HepG2 (cell line): ENCODE results near the gene HTATIP2. TPM values are rescaled to one million over a fixed set of nuclear protein-coding genes. Genes with fewer than 3 reads are reported as not detected.

ENCODE experiments used
- ARID4A ChIP-seq: sonication (generic); formaldehyde crosslinking; IDR thresholded peaks from 2 replicates; pipeline ENCODE4 v1.5.0; 2020; ENCODE audit warnings: mild to moderate bottlenecking, missing genetic modification reagents, borderline replicate concordance
- GMEB2 ChIP-seq: IDR thresholded peaks from 2 replicates; pipeline ENCODE4 v1.6.1; 2016; ENCODE audit warnings: missing biosample characterization, missing genetic modification reagents, low read depth
- KAT2B ChIP-seq: fragments of 150-350 bp; IDR thresholded peaks from 2 replicates; pipeline ENCODE4 v1.6.1; 2014; ENCODE audit warnings: low read depth, low read length, borderline replicate concordance
- KDM3A ChIP-seq: IDR thresholded peaks from 2 replicates; pipeline ENCODE4 v1.6.1; 2018; ENCODE audit warnings: low read depth, missing compliant biosample characterization
- MYNN ChIP-seq: sonication (generic); formaldehyde crosslinking; IDR thresholded peaks from 2 replicates; pipeline ENCODE4 v1.4.0; 2020; ENCODE audit warnings: mild to moderate bottlenecking, low read depth, missing genetic modification reagents
- RORA ChIP-seq: sonication (generic); formaldehyde crosslinking; IDR thresholded peaks from 2 replicates; pipeline ENCODE4 v1.5.0; 2020; ENCODE audit warnings: mild to moderate bottlenecking, missing genetic modification reagents, moderate library complexity
- TBX2 ChIP-seq: sonication (generic); formaldehyde crosslinking; IDR thresholded peaks from 2 replicates; pipeline ENCODE4 v1.5.0; 2020; ENCODE audit warnings: missing genetic modification reagents, mild to moderate bottlenecking, borderline replicate concordance
- ZNF205 ChIP-seq: IDR thresholded peaks from 2 replicates; pipeline ENCODE4 v1.6.1; 2018; ENCODE audit warnings: missing biosample characterization, missing genetic modification reagents
- ZNF274 ChIP-seq: sonication (generic); formaldehyde crosslinking; IDR thresholded peaks from 2 replicates; pipeline ENCODE4 v1.5.1; 2020; ENCODE audit warnings: mild to moderate bottlenecking, missing genetic modification reagents
- ZNF296 ChIP-seq: sonication (generic); formaldehyde crosslinking; conservative IDR thresholded peaks from 2 replicates; pipeline ENCODE4 v1.5.0; 2020; ENCODE audit warnings: mild to moderate bottlenecking, missing genetic modification reagents
- ZNF512B ChIP-seq: sonication (generic); formaldehyde crosslinking; IDR thresholded peaks from 2 replicates; pipeline ENCODE4 v1.5.1; 2020; ENCODE audit warnings: missing genetic modification reagents, mild to moderate bottlenecking, borderline replicate concordance
- ZNF691 ChIP-seq: sonication (generic); formaldehyde crosslinking; IDR thresholded peaks from 2 replicates; pipeline ENCODE4 v1.4.0; 2020; ENCODE audit warnings: missing genetic modification reagents, low read depth, mild to moderate bottlenecking, borderline replicate concordance
- ZNF891 ChIP-seq: sonication (generic); formaldehyde crosslinking; IDR thresholded peaks from 2 replicates; pipeline ENCODE4 v1.5.0; 2020; ENCODE audit warnings: mild to moderate bottlenecking, missing genetic modification reagents
- polyA plus RNA-seq, 8 experiments: library from polyadenylated mRNA; depleted of rRNA in 3 of 8; stranded (reverse) in 7 of 8; unstranded in 1 of 8; fragments of >200 nt; fragmentation: Illumina TruSeq in 4 of 8; extraction: Trizol in 4 of 8; gene quantifications; 2 replicates each; pipeline versions ENCODE4 v1.2.1 to v1.2.3, GENCODE V29; 2011 to 2016; ENCODE audit warnings: low read depth in 4 of 8, missing spikeins in 1 of 8, mixed read lengths in 1 of 8; ENCODE audit not compliant: insufficient read depth in 1 of 8
- total RNA-seq, 5 experiments: library from RNA; depleted of rRNA; stranded (reverse); fragments of >200 nt; fragmentation: Illumina TruSeq; extraction: Trizol; gene quantifications; 2 replicates each; pipeline ENCODE4 v1.2.3, GENCODE V29; 2016; ENCODE audit warnings: low read depth in 1 of 5

The HTATIP2 gene
- total and polyA plus RNA-seq, 2 of the 13 experiments (the other 11 are each of a cell fraction or from before 2014, with no cell fraction given) = not detected

GRCh38 chr11:20387261-20388095 lies 24.0 kb downstream of the HTATIP2 start, which contains the start of gene PRMT3 (continued):
- no peak for TF ChIP-seq KAT2B
- TF ChIP-seq MYNN (CRISPR knock-in tag) = no peak
- 0 out of 2 replicates have a peak, but pooled peaks have one; percentile 35 for TF ChIP-seq ZNF205 (CRISPR knock-in tag)
- TF ChIP-seq ZNF296 (CRISPR knock-in tag) = peak; percentile 36; the same call in 1 of the 2 replicates
- peak; percentile 86 for TF ChIP-seq TBX2 (CRISPR knock-in tag)
- no peak for TF ChIP-seq RORA
- TF ChIP-seq ZNF512B (CRISPR knock-in tag) = peak; percentile 30; the same call in 1 of the 2 replicates
- peak; percentile 88 for TF ChIP-seq ZNF274 (CRISPR knock-in tag)
- 0 out of 2 replicates have a peak, but pooled peaks have one; percentile 10 for TF ChIP-seq KDM3A (CRISPR knock-in tag)
- TF ChIP-seq ZNF891 (CRISPR knock-in tag) = 0 out of 2 replicates have a peak, but pooled peaks have one; percentile 65
- peak; percentile 48 for TF ChIP-seq GMEB2 (CRISPR knock-in tag)
- peak; percentile 24; the same call in 1 of the 2 replicates for TF ChIP-seq ZNF691 (CRISPR knock-in tag)
- peak; percentile 98 for TF ChIP-seq ARID4A (CRISPR knock-in tag)
